Prostate gland (tissue), 2 donors: ENCODE results near the gene FGB.
"Not testable (repeated sequence)": the region's sequence is repeated elsewhere in the genome, so short reads cannot be mapped to it uniquely, and the experiment has no call there.

Source experiments
- POLR2A ChIP-seq: fragments of 450-650 bp; IDR thresholded peaks from one replicate; pipeline ENCODE4 v1.6.1; 2016; ENCODE audit warnings: antibody characterized with exemption, mild to moderate bottlenecking
- POLR2AphosphoS5 ChIP-seq: sonication (generic); formaldehyde crosslinking; IDR thresholded peaks from one replicate; pipeline ENCODE4 v1.6.1; 2017; ENCODE audit warnings: antibody characterized with exemption
- TF ChIP-seq, protein P1 (sequence below), 4 experiments: fragments of 200-600 bp in 2 of 4; fragments of 450-650 bp in 2 of 4; sonication (generic) in 2 of 4; IDR thresholded peaks; 1 replicate in 3 of 4; 2 replicates in 1 of 4; pipeline ENCODE4 v1.5.1; 2016 to 2019; ENCODE audit warnings: antibody characterized with exemption in 4 of 4, mild to moderate bottlenecking in 2 of 4, moderate library complexity in 2 of 4

DNA sequence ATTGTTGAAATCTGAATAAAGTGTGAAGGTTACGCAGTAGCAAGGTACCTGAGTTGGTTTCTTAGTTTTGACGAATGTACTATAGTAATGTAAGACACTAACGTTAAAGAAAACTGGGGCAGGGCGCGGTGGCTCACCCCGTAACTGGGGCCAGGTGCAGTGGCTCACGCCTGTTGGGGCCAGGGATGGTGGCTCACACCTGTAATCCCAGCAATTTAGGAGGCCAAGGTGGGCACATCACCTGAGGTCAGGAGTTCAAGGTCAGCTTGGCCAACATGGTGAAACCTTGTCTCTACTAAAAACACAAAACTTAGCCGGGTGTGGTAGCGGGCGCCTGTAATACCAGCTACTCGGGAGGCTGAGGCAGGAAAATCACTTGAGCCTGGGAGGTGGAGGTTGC lies 34.5 kb downstream of the FGB start:
- not testable (repeated sequence) for TF ChIP-seq POLR2AphosphoS5, POLR2A
- TF ChIP-seq, protein P1, sequence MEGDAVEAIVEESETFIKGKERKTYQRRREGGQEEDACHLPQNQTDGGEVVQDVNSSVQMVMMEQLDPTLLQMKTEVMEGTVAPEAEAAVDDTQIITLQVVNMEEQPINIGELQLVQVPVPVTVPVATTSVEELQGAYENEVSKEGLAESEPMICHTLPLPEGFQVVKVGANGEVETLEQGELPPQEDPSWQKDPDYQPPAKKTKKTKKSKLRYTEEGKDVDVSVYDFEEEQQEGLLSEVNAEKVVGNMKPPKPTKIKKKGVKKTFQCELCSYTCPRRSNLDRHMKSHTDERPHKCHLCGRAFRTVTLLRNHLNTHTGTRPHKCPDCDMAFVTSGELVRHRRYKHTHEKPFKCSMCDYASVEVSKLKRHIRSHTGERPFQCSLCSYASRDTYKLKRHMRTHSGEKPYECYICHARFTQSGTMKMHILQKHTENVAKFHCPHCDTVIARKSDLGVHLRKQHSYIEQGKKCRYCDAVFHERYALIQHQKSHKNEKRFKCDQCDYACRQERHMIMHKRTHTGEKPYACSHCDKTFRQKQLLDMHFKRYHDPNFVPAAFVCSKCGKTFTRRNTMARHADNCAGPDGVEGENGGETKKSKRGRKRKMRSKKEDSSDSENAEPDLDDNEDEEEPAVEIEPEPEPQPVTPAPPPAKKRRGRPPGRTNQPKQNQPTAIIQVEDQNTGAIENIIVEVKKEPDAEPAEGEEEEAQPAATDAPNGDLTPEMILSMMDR (IDR thresholded peaks at IDR 0.05) = not testable (repeated sequence)
